IPS DF 6.9 (cell line): Measurements from ENCODE around the gene TEX101.
"Not testable (repeated sequence)": the region's sequence is repeated elsewhere in the genome, so short reads cannot be mapped to it uniquely, and the experiment has no call there.

Experiments
- DNase-seq: peaks from one replicate; pipeline ENCODE4 v3.0.0-alpha.2; 2013; ENCODE audit warnings: low read depth, low spot score
- H3K27ac ChIP-seq: one replicate; pipeline ENCODE4 v1.5.1; 2013; ENCODE audit warnings: low read length, control low read depth
- H3K27me3 ChIP-seq: 2 replicates; pipeline ENCODE4 v1.6.1; 2013; ENCODE audit warnings: mild to moderate bottlenecking, low read length; ENCODE audit not compliant: control insufficient read depth, insufficient read depth
- H3K36me3 ChIP-seq: 2 replicates; pipeline ENCODE4 v1.6.1; 2013; ENCODE audit warnings: low read length; ENCODE audit not compliant: control insufficient read depth, insufficient read depth
- H3K4me1 ChIP-seq: 2 replicates; pipeline ENCODE4 v1.6.1; 2013; ENCODE audit warnings: low read length; ENCODE audit not compliant: control insufficient read depth, insufficient read depth
- H3K4me3 ChIP-seq: 2 replicates; pipeline ENCODE4 v1.5.1; 2013; ENCODE audit warnings: mild to moderate bottlenecking, low read length
- H3K9me3 ChIP-seq: 2 replicates; pipeline ENCODE4 v1.6.1; 2013; ENCODE audit warnings: low read length, inconsistent platforms; ENCODE audit not compliant: control insufficient read depth, insufficient read depth
- WGBS: extraction: QIAGEN DNeasy Blood & Tissue Kit; methylation state at CpG from one replicate; pipeline ENCODE4 v1.1.7; 2013; ENCODE audit warnings: mixed read lengths, missing lambda C conversion rate; ENCODE audit not compliant: insufficient read length, insufficient coverage; 5-methylcytosine and 5-hydroxymethylcytosine counted together

Gene TEX101

GRCh38 chr19:43433689-43434088, 19.0 kb downstream of the TEX101 start:
- Histone ChIP-seq H3K27me3 (no peaks in the 10 kb centered on the region), H3K27ac (no peak overlapping the region), H3K4me3 (no peak overlapping the region), H3K36me3 (no peaks in the 10 kb centered on the region), H3K9me3 (no peaks in the 10 kb centered on the region), H3K4me1 (no peaks in the 10 kb centered on the region)
- WGBS = no CpG with 5 or more reads among the region's 6 CpGs
- no peak for DNase-seq

DNA sequence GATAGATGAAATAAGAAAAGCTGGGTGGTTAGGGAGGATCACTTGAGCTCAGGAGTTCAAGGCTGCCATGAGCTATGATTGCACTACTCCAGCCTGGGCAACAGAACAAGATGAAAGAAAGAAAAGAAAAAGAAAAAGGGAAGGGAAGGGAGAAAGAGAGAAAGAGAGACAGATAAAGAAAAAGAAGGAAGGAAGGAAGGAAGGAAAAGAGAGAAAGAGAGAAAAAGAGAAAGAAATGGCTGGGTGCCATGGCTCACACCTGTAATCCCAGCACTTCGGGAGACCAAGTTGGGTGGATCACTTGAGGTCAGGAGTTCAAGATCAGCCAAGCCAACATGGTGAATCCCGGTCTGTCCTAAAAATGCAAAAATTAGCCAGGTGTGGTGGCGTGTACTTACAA, 21.1 kb downstream of the TEX101 start:
- no peak overlapping the region for H3K4me3 ChIP-seq
- WGBS = no CpG with 5 or more reads among the region's 3 CpGs
- no peaks in the 10 kb centered on the region for H3K4me1 ChIP-seq
- H3K27ac ChIP-seq = no peak overlapping the region
- no peaks in the 10 kb centered on the region for H3K27me3 ChIP-seq
- DNase-seq = no peak
- no peaks in the 10 kb centered on the region; the same call in 1 of the 2 replicates for H3K9me3 ChIP-seq
- no peaks in the 10 kb centered on the region for H3K36me3 ChIP-seq

DNA sequence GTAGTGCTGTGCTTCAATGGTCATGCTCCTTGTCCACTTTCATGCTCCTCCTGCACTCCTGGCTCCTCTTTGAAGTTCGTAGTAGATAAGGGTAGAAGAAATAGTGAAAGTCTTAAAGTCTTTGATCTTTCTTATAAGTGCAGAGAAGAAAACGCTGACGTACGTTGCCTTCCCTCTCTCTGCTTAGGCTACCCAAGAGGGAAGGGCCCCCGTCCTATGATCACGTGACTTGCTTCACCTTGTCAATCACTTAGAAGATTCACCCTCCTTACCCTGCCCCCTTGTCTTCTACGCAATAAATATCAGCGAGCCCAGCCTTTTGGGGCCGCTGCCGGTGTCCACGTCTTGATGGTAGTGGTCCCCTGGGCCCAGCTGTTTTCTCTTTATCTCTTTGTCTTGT, 22.6 kb downstream of the TEX101 start:
- H3K27me3 ChIP-seq, H3K27ac ChIP-seq, DNase-seq, H3K36me3 ChIP-seq, H3K4me3 ChIP-seq, H3K9me3 ChIP-seq, H3K4me1 ChIP-seq: not testable (repeated sequence)
- WGBS = no CpG with 5 or more reads among the region's 11 CpGs

- Histone ChIP-seq H3K4me3 (no peak overlapping the region), H3K36me3 (no peaks in the 10 kb centered on the region), H3K9me3 (no peaks in the 10 kb centered on the region; the same call in 1 of the 2 replicates), H3K27me3 (no peaks in the 10 kb centered on the region), H3K27ac (no peak overlapping the region), H3K4me1 (no peaks in the 10 kb centered on the region)
- no CpG with 5 or more reads among the region's 6 CpGs for WGBS
- no peak for DNase-seq
Measured at GRCh38 chr19:43437712-43438111, 23.0 kb downstream of the TEX101 start.

DNA sequence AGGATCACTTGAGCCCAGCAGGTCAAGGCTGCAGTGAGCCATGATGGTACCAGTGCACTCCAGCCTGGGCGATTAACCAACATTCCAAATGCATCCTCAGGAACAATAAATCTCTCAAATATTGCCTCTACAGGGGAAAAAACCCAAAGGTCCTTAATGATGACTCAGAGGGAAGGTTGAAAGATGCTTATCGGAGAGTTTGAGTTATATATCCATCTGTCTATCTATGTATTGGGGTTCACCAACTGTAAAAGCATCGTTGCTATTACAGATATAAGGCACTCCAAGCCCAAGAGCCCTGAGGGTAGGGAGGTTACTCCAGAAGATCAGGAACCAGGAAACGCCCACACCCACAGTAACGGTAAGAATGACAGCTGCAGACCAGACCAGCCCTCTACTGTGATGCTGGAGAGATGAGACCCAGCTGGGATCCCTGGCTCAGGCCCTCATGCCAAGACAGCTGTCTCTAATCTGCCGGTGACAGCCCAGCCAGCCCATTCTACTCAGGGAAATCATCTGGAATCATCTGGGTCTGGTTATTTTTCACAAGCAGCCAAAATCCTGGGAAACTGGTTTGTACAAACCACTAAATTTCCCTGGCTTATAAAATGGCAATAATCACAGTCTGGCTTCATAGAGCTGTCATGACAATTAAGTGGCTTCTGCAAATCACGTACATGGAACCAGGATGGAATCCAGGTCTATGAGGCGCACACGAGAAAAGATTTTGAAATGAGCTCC, 23.8 kb downstream of the TEX101 start:
- no peaks in the 10 kb centered on the region for H3K27me3 ChIP-seq
- no peak overlapping the region for H3K4me3 ChIP-seq
- H3K4me1 ChIP-seq = no peaks in the 10 kb centered on the region
- DNase-seq = no peak
- no peak overlapping the region for H3K27ac ChIP-seq
- H3K36me3 ChIP-seq = no peaks in the 10 kb centered on the region
- WGBS = no CpG with 5 or more reads among the region's 9 CpGs
- H3K9me3 ChIP-seq = no peaks in the 10 kb centered on the region; the same call in 1 of the 2 replicates

- no peaks in the 10 kb centered on the region for H3K27me3 ChIP-seq
- no peaks in the 10 kb centered on the region for H3K4me1 ChIP-seq
- no peaks in the 10 kb centered on the region for H3K36me3 ChIP-seq
- WGBS = no CpG with 5 or more reads among the region's 14 CpGs
- no peaks in the 10 kb centered on the region; the same call in 1 of the 2 replicates for H3K9me3 ChIP-seq
- no peak for DNase-seq
- H3K4me3 ChIP-seq = no peak overlapping the region
- no peak overlapping the region for H3K27ac ChIP-seq
Measured at GRCh38 chr19:43439032-43439708, 24.5 kb downstream of the TEX101 start.

DNA sequence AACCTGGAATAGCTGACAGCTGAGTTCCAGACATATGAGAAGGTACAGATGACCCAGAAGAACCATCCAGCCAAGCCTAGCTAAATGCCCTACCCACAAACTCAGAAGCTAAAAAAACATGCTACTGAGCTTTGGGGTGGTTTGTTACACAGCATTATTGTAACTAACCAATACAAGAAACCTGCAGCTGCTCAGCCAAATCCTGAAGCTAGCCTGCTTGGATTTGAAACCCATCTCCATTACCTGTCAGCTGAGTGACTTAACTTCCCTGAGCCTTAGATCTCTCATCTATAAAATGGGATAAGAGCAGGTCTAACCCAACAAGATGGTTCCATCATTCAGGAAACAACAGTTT, 25.0 kb downstream of the TEX101 start:
- Histone ChIP-seq H3K27me3 (no peaks in the 10 kb centered on the region), H3K4me3 (no peak overlapping the region), H3K9me3 (no peaks in the 10 kb centered on the region; the same call in 1 of the 2 replicates), H3K4me1 (no peaks in the 10 kb centered on the region), H3K36me3 (no peaks in the 10 kb centered on the region), H3K27ac (no peak overlapping the region)
- no peak for DNase-seq

GRCh38 chr19:43441716-43442115, 27.0 kb downstream of the TEX101 start:
- no peaks in the 10 kb centered on the region; the same call in 1 of the 2 replicates for H3K9me3 ChIP-seq
- H3K36me3 ChIP-seq = no peaks in the 10 kb centered on the region
- no peaks in the 10 kb centered on the region for H3K27me3 ChIP-seq
- no CpG with 5 or more reads among the region's 3 CpGs for WGBS
- H3K4me1 ChIP-seq = no peaks in the 10 kb centered on the region
- no peak overlapping the region for H3K27ac ChIP-seq
- H3K4me3 ChIP-seq = no peak overlapping the region
- DNase-seq = no peak

GRCh38 chr19:43444091-43444490, 29.4 kb downstream of the TEX101 start:
- H3K4me3 ChIP-seq, H3K9me3 ChIP-seq, H3K27me3 ChIP-seq, H3K36me3 ChIP-seq, H3K4me1 ChIP-seq, DNase-seq, H3K27ac ChIP-seq: not testable (repeated sequence)
- WGBS = no CpG with 5 or more reads among the region's 9 CpGs

- Histone ChIP-seq H3K9me3 (no peaks in the 10 kb centered on the region; the same call in 1 of the 2 replicates), H3K27ac (no peak overlapping the region), H3K4me3 (no peak overlapping the region), H3K27me3 (no peaks in the 10 kb centered on the region), H3K36me3 (no peaks in the 10 kb centered on the region), H3K4me1 (no peaks in the 10 kb centered on the region)
- WGBS = no CpG with 5 or more reads among the region's 15 CpGs
- DNase-seq = no peak
Measured at GRCh38 chr19:43444531-43445287, 30.0 kb downstream of the TEX101 start.
